MM.1S (cell line): ENCODE results near the gene RPS14.

Experiments
- CTCF ChIP-seq: fragments of 300-600 bp; sonication (generic); IDR thresholded peaks from 2 replicates; pipeline ENCODE4 v1.5.1; 2016; ENCODE audit warnings: antibody characterized with exemption, low read length, mixed read lengths
- EZH2 ChIP-seq: fragments of 300-600 bp; sonication (generic); optimal IDR thresholded peaks from 2 replicates; pipeline ENCODE3; 2017; ENCODE audit warnings: low read depth, mild to moderate bottlenecking, antibody characterized with exemption, low read length, mixed read lengths

GRCh38 chr5:150419630-150420270 lies 29.8 kb downstream of the RPS14 start:
- TF ChIP-seq CTCF (no peak), EZH2 (no peak)
